LHCN-M2 (cell line): ENCODE data around the gene COL4A1. TPM values are rescaled to one million over a fixed set of nuclear protein-coding genes. Genes with fewer than 3 reads are reported as not detected.

Source experiments
- DNase-seq: peaks from one replicate; pipeline ENCODE4 v3.0.0-alpha.2; 2012; ENCODE audit warnings: low read depth
- total RNA-seq: library from RNA; depleted of rRNA; stranded (reverse); fragments of >200 nt; gene quantifications from 2 replicates; pipeline ENCODE4 v1.2.3, GENCODE V29; 2014

COL4A1 gene
- total RNA-seq, 1 experiment from 2014 or later, result 68.5 TPM

DNA sequence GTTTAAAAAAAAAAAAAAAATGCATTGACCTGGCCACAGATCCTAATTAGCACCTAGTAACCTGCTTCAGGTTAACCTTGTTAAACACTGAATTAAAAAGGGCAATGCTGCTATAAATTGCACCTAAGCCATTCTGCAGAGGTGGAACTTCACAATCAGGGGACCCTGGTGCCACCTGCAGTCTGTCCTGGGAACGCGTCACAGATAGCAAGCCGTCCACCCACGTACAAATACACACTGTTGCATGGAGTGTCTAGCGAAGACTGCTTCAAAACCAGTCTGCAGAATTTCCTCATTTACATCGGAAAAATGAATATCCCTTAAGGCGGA lies 169.3 kb downstream of the COL4A1 start:
- DNase-seq, result no peak

DNA sequence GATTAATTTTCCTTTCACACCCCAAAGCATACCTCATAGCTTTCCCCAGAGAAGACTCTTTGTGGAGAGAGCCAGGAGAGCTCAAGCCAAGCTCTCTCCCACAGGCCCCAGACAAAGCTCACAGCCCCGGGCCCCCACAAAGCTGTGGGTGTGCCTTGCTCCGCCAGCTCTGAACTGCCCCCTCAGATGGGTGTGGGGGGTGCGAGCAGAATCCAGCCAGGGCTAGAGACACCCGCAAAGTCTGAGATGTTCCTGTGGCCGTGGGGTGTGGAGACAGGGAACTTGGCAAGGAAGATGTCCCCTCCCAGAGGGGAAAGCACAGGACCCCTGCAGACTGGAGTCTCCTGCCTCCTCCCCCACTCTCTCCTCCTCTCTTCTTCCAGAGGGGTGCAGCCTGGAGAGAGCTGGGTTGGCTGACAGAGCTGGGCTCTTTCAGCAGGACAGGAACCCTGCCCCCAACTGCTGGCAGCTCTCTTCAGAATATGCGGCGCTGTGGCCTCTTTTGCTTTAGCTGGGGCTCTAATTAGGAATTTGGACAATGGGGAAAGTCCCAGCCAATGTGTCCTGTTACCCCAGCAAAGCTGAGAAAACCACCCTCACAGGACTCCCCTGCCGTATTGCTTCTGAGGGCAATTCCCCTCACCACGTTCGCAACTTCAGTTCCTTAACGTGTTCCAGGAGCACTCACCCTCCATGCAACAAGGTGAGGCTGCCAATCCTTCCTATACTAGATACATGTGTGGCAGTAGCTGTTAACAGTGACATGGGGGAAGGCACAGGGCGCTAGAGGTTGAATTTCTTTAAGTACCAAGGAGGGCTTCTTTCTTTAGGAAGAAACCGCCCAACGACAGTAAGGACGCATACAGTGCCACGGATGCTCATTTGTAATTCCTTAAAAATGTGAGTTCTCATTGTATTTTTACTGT lies 170.0 kb downstream of the COL4A1 start:
- no peak for DNase-seq

DNA sequence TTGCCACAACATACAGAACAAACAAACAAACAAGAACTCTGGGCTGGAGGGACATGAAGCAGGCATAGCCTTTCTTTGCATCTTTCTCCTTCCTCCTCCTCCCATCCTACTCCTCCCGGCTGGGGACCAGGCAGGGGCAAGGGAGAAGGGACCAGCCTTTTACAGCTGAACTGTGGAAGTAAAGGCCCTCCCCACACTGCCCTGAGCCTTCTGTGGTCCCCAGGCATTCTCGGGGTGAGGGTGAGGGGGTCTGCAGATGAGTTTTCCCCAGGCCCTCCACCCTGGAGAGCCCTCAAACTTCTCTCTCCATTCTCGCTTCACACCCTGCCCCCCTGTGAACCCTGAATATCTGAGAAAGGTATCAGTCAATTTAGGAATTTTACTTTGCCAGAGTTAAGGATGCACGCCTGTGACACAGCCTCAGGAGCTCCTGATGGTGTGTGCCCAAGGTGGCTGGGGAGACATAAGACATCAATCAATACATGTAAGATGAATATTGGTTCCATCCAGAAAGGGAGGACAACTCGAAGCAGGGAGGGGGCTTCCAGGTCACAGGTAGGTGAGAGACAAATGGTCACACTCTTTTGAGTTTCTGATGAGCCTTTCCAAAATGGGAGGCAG lies 170.9 kb downstream of the COL4A1 start:
- no peak for DNase-seq

DNA sequence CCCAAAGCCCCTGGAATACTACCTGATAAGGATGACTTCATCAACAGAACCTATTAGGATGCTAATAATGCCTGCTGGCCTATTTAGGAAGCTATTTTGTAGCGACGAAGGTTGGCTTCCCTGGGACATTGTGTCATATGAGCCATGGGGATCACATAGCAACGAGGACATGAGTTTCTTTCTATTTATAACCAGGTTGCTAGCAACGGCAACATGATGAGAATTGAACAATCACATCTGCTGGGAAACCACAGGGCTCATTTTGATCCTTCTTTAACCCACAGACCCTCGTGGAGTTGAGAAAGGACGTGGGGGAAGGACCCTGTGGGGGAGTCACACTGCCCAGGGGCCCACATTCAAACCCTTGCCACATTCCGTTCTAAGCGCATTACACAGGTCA lies 172.2 kb downstream of the COL4A1 start:
- DNase-seq, result peak; percentile 47

DNA sequence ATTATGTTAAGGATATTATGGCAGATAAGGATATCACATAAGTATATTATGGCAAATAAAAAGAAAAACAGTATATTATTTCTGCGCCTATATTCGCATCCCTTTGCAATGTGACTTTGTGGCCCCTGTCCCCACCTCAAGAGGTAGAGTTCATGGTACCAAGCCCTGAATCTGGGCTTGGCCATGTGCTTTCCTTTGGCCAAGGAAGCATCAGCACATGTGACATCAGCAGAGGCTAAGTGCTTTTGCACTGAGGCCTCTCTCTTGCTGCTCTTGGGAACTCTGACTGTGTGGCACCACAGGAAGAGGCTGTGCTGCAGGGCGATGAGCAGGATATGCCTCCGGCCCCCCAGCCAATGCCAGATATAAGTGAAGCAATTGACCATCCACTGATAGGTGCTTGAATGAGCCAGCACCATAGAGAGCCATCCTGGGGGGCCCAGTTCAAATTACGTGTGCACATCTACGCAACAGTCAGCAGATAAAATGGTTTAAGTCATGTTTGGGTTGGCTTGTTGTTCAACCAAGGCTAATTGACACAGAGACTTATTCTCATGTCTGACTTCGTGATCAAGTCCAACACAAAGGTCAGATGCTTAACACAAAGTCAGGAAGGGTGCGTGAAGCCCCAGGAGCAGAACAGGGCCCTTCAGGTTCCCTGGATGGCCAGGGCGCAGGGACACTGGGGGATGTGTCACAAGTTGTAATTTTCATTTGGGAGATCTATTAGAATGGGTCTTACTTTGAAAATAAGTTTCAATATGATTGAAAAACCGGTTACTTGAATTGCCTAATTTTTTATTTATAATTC lies 173.3 kb downstream of the COL4A1 start:
- no peak for DNase-seq

DNA sequence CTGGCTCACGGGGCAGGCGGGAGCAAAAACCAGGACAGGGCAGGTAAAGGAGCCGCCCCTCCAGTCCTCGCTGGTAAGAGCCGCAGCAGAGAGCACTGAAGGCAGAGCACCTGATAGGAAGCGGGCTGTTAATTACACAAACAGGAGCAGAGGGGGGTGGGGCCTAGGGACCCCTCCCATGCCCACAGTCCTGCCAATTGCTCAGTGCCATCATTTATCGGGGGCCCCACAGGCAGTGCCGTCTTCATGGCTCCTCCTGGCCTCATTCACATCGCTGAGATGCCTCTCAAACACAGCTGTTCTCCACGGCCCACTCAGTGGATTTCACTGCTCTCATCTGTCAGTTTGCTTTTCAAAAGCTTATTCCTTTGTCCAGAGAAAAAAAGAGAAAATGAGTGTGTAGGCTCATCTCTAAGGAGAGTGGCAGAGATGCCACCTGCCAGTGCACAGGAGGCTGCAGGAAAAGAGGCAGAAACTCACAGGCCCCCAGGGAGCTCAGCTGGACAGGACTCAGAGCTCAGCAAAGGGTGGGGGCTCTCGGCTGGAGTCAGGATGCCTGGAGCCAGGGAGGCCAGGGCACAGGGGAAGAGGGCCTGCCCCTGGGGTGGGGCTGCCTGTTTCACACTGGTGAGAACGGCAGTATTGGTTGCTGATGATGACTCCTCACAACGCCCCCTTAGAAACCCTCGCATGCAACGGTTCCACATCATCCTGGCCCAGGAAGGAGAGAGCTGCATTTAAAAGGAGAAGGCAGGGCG lies 174.6 kb downstream of the COL4A1 start:
- DNase-seq, result peak; percentile 72

DNA sequence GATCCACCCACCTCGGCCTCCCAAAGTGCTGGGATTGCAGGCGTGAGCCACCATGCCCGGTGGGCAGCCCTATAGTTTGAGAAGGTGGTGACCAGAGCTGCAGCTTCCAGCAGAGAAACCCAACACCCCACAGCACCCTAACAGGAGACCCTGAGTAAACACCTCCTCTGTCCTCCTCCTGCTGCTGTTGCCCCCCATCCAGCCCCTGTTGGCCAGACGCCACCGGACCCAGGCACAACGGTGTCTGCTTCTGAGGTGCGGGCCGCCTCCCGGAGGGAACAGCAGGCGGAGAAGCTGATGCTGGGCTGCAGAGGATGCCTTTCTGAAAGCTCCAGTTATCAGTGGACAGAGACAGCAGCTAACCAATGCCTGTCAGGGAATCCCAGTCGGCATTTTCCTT lies 175.5 kb downstream of the COL4A1 start:
- no peak for DNase-seq

DNA sequence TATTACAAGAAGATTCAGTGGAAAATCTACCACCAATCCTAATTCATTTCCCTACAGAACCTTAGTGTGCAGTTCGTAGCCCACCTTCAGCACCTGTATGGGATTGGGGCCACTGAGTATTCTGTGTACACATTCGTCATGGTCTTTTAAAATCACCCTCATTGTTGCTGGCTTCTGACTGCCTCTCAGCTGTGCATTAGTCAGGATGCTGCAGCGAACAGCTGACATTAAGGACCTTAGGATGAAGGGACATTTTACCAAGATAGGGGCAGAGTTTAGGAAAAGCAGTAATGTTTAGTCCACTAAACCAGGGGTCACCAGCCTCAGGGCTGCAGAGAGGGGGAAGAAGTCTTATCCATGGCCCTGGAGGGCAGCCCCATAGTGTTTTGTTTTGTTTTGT lies 176.5 kb downstream of the COL4A1 start:
- peak; percentile 27 for DNase-seq

DNA sequence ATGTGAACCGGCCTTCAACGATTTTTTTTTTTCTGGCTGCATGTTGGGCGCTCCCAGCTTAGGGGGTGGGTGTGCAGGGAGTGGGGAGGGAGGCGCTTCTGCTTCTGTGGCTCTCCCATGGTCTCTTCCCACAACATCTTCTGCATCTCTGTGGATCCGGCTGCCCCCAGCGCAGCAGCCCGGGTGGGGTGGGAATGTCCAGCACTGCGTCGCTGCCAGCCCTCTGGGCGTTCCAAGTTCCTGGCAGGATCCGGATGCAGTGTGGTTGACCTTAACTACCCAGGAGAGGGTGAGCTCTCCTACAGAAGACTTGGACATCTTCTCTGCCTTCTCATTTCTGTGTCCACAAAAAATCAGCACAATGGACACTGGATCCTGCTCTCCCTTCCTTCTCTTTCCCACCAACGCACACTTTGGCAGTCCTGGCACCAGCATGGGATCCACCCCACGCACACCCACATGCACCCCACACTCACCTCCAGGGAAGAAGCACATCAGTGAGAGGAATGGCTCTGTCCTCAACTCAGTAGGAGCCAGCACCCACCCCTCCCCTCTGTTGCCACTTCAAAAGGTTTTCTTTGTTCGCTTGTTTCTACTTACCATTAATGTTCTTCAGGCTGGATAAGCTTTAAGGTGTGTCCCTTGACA lies 177.3 kb downstream of the COL4A1 start:
- DNase-seq, result no peak

DNA sequence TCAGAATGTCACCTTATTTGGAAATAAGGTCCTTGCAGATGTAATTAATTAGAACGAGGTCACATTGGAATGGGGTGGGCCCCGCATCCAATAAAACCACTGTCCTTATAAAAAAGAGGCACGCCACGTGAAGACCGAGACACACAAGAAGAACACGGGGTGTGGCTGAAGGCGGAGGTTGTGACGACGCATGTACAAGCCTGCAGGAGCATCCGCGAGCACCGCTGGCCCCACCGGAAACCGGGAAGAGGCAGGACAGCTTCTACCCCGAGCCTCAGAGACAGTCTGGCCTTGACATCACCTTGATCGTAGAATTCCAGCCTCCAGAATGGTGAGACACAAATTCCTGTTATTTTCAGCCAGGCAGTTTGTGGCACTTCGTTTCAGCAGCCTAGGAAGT lies 177.9 kb downstream of the COL4A1 start:
- DNase-seq, result no peak

DNA sequence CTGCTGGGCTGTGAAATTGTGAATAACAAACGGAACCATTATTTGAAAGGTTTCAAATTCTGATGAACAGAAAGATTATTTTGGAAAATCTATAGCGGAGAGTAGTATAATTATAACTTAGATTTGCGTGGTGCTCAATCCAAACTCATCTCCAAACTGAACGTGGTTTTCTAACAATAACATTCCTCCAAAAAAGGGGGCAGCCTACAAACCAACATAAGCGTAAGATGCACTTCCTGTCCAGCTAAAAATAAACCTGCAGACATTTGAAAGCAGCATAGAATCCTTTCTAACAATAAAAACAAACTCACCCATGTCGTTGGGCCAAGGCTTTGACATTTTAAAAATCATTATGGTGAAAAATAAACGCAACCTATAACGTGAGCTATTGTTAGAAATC lies 178.4 kb downstream of the COL4A1 start:
- DNase-seq, result peak; percentile 32

DNA sequence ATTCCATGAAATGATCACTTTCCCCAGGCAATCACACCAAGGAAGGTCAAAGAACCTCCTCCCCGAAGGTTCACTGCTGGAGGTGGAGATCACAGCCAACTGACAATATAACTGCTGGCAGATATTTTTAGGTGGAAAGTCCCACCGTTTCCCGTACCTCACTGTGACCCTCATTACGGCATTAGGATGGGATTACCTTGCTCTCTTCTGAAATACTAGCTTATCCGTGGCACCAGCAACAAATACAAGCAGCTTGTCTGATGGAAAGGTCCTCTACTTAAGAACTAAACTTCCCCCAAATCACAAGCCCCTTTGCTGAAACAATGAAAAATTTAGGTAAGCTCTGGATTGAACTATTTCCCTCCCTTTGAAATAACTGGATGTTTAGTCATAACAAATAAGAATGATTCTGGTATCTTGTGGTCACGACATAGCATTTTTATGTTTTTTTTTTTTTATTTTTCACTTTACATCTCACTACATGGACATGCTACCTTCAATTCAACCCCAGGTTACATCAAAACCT lies 178.9 kb downstream of the COL4A1 start:
- peak; percentile 59 for DNase-seq

DNA sequence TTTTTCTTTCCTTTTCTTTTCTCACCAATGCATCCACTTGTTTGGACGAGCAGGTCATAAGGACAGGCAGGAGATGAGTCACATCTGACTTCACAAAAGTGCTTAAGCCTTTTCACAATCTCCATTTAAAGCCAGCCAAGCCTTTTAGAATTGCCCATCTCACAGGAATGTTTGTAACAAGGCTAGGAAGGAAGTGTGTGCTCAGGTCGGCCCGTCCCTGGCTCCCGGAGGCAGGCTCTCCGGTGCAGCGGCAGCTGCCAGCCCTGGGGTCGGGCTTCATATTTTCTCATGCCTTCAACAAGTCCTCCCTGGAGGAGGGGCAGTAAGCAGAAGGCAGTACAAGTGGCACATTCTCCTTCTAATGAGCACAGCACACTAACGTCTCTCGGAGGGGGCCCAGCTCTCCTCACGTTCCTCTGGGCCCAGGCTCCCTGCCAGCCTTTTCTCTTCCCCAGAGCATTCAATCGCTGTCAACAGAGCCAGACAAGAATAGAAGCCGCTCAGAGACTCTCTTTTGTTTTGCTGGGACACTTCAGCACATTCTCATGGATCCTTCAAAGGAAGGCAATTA lies 180.5 kb downstream of the COL4A1 start:
- DNase-seq, result peak; percentile 96

DNA sequence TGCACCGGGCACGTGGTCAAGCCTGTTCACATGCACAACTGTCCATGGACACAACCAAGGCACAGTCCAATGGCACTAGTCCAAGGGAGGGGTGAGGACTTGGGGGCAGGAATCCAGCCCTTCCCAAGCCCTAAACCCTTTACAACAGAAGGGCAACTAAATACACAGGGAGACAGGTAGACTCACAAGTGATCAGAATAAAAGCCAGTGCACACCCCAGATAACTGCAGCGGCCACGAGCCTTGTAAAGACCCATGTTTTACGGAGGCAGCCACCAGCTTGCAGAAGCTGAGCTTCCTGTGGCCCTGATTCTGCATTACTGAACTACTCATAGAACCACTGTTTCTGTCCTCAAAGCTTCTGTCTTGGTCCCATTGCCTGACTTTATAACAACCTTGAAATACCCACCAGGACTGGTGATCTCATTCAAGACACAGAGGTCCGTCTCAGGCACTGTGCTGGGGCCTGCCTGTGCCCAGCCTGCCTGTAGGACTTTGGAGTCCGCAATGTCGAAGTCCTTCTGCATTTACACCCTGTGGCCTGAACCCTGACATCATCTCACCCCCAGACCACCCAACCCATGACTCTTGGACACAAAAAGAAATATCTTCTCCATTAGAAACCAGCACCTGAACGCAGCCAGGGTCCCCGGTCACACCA lies 181.2 kb downstream of the COL4A1 start:
- DNase-seq, result no peak

DNA sequence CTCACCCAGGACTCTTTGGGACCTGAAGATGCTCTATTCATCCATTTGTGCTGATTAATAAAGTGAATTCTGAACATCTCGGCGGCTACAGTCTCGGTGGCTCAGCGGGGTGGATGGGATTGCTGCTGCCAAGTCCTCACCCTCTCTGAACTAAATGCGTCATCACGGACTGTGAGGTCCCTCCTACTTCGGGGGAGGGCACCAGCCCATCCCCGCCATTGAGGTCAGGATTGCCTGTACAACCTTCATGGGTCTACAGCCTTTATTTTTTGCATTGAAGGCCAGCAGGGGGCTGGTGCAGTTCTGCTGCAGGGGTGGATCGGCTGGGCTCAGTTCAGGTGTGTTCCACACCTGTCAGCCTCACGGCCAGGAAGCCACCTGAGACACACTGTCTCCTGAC lies 181.8 kb downstream of the COL4A1 start:
- DNase-seq, result no peak

DNA sequence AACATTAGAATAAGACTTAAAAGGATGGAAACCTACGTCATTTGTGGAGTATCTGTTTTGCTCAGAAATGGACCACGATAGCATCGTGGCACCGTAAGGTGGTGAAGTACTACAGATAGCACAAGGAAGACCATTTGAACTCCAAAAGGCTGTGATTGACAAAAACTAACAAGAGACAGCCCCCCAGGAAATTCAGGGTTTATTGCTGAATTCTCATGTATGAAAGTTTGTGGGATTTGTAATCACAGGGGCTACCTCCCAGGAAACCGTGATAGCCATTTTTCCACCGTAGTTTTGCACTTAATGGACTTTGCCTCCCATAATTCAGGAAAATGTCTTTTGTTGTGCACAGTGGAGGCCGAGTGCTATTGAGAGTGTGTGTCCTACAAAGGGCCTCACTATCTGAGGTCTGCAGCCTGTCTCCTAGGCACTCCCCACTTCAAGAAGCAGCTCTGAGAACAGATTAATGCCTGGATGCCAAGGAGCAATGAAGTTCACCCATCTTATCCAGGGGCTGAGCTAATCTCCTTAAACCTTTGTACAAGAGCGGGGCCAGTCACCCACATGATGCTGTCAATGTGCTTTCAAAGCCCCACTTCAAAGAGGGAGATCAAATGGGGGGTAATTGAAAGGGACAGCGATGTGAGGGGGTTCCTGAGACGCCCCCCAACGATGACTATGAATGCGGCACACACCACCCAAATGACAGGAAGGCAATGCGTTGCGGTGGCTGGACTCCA lies 182.6 kb downstream of the COL4A1 start:
- DNase-seq, result no peak

DNA sequence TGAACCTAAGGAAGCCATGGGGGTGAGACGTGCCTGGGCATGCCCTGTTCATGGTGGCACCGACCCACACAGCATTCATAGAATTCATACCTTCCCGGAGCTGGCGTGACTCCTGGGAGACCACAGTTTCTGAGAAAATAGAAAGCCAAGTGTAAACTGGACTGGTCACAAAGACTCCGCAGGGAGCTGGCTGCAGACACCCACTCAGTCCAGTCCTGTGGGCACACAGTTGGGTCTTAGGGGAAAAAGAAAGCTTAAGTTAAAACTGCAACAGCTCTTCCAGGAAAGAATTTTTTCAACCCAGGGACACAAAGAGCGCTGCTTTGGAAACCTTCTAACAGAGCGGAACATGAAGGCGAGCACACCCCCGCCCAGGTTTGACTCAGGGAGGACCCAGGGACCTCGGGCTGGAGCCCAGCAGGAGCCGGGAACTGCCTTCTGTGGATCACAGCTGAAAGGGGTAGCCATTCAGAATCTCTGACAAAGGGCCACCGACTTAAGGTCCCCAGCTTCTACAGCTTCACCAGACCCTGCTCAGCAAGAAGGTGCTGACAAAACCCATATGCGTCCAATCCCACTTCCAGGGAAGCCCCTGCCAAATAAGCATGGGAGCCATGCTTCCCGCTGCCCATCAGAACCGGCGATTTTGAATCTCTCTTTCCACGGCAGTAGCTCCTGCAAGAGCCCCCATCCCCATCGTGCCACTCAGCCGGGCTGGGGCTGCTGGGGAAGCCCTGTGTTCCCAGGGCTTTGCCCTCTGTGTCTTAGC lies 183.7 kb downstream of the COL4A1 start:
- DNase-seq, result no peak

DNA sequence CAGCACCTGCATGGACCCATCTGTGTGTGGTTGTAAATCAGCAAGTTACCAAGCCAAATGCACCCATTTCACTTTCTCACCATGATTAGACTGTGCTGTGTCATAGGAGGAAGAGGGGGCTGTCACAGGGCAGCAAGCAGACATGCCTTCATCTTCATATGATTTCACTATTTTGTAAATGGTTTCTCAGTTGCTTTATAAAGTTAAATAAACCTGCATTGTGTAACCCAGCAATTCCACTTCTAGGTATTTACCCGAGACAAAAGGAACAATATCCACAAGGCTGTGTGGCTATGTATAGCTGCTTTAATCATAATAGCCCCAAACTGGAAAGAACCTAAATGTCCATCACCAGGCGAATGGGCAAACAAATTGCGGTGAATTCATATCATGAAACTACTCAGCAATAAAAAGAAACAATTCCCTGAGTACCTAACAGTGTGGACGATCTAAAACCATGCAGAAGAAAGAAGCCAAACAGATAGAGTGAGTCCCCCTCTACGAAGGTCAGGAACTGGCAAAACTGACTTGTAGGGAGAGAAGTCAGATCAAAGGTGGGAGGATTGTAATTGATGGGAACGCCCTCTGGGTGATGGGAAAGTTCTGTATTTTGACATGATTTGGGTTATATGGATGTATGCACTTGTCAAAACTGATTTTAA lies 185.4 kb downstream of the COL4A1 start:
- no peak for DNase-seq
